HFF-Myc (cell line): ENCODE measurements around the gene RAB31.
"Not testable (repeated sequence)": the region's sequence is repeated elsewhere in the genome, so short reads cannot be mapped to it uniquely, and the experiment has no call there.

ENCODE experiments used
- DNase-seq: peaks from one replicate; pipeline ENCODE4 v3.0.0-alpha.2; 2011; ENCODE audit warnings: low read depth; ENCODE audit errors: extremely low read depth
- H3K4me3 ChIP-seq: replicated peaks from 2 replicates; pipeline ENCODE4 v1.5.1; 2011; ENCODE audit warnings: low read depth, mild to moderate bottlenecking, control low read depth, low read length
- TF ChIP-seq, protein P1 (sequence below): IDR thresholded peaks from 2 replicates; pipeline ENCODE4 v1.5.1; 2012; ENCODE audit warnings: mild to moderate bottlenecking, low read depth, low read length, control low read depth; ENCODE audit errors: missing control alignments

RAB31 gene

DNA sequence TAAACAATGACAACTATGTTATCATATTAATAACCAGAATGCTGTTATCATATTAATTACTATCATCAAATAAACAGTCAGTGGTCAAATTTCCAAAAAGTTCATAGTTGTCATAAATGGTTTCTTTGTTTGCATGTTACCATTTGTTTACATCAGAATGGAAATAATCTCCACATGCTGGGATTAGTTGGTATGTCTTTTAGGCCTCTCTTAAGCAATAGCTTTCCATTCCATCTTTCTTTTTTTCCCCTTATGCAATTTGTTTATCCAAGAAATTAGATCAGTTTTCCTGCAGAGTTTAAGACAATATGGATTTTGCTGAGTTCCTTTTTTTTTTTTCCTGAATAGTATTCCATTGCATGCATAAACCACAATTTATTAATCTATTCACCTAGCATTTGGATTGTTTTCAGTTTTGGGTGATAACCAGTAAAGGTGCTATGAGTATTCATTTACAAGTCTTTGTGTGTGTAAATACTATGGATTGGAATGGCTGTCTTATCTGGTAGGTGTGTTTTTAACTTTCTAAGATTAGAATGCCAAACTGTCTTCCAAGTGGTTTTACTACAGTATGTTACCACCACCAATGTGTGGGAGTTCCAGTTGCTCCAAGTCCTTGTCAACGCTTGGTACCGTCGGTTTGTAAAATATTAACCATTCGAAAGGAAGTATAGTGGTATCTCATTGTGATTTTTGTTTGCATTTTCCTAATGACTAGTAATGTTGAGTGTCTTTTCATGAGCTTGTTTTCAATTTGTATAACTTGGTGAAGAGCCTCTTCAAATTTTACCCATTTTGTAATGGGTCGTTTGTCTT lies 144.4 kb downstream of the RAB31 start:
- DNase-seq, result no peak
- no peak overlapping the region for H3K4me3 ChIP-seq
- TF ChIP-seq, protein P1, sequence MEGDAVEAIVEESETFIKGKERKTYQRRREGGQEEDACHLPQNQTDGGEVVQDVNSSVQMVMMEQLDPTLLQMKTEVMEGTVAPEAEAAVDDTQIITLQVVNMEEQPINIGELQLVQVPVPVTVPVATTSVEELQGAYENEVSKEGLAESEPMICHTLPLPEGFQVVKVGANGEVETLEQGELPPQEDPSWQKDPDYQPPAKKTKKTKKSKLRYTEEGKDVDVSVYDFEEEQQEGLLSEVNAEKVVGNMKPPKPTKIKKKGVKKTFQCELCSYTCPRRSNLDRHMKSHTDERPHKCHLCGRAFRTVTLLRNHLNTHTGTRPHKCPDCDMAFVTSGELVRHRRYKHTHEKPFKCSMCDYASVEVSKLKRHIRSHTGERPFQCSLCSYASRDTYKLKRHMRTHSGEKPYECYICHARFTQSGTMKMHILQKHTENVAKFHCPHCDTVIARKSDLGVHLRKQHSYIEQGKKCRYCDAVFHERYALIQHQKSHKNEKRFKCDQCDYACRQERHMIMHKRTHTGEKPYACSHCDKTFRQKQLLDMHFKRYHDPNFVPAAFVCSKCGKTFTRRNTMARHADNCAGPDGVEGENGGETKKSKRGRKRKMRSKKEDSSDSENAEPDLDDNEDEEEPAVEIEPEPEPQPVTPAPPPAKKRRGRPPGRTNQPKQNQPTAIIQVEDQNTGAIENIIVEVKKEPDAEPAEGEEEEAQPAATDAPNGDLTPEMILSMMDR, result no peak

DNA sequence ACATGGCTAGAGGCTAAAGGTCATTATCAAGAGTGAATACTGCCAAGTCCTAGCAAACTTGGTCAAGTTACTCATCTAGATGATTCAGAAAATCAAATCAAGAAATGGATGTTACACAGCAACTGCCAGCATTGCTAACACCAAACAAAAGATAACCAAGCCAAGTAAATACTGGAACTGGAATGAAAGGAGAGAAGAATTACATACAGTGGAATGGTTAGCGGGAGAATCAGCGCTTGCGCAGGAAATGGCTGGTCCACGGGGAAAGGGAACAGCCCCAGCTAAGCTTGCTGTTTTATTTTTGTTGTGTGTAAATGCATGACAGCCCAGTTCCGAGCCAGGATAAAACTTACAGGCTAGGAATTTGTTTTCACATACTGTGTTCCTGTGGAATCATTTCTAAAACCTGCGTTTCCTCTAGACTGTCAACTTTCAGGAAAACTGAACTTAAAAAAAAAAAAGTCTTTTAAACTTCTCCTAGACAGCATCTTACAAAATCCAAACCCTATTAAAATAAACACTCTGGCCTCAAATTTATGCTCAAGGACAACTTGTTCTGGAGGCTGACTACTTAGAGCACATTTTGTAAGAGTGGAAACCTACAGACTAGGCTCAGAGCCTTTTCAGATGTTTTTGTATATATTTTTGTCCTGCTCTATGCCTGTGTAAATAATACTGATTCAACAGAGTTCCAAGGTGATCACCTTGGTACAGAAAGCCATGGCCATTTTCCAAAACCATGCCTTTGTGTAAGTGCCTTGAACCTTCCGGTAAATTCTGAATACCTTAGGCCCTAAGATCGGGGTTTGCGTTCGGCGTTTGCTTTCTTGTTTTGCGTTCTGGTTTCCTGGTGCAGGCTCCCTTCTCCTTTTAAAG lies 146.9 kb downstream of the RAB31 start:
- DNase-seq, result no peak
- no peak overlapping the region for H3K4me3 ChIP-seq
- TF ChIP-seq, protein P1, result no peak

DNA sequence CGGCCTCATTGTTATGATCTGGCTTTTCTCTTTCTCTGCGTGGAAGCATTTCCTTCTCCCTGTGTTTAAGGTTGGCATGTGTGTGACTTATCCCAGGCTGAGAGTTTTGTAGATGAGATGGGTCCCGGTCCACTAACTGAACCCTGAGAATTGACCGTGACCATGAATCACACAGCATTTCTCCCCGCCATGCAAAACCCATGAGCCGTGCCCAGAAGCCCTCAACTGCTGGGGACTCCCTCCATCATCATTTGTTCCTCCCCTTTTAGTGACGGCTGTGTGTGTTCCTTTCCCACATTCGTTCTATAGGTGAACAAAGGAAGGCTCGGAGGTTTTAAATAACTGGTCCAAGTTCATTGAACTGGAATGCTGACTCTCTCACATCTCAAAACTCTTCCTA lies 147.6 kb downstream of the RAB31 start:
- no peak overlapping the region for H3K4me3 ChIP-seq
- DNase-seq, result no peak
- TF ChIP-seq, protein P1, result no peak

DNA sequence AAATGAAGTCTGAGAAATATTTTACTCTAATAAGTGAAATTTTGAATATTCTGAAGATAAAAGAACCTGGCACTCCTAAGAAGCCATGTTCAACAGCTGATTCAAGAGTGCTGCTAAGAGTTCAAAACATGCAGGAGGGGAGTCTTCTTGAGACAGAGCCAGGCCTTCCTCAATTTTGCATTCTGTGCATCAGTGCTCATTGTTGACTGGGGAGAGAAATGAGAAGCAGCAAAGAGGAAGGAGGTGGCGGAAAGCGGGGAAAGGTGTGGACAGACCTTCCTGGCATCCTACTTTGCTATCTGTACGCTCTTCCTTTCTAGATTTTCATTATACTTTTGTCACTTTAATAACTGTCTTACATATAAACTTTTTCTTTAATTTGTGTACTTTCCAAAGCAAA lies 148.0 kb downstream of the RAB31 start:
- DNase-seq, result no peak
- no peak overlapping the region for H3K4me3 ChIP-seq
- TF ChIP-seq, protein P1, result no peak

DNA sequence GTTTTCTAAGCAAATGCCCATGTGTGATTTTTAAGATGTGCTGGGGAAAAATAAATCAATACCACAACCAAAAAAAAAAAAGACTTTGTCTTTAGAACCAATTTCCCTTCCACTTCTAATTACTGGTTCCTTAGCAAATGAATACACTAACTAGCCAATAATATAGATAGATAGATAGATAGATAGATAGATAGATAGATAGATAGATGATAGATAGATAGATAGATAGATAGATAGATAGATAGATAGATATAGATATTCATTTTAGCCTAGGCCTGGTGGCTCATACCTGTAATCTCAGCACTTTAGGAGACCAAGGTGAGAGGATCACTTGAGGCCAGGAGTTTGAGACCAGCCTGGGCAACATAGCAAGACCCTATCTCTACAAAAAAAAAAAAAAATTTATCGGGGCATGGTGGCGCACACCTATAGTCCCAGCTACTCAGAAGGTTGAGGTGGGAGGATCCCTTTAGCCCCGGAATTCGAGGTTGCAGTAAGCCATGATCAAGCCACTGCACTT lies 149.4 kb downstream of the RAB31 start:
- not testable (repeated sequence) for DNase-seq, H3K4me3 ChIP-seq

DNA sequence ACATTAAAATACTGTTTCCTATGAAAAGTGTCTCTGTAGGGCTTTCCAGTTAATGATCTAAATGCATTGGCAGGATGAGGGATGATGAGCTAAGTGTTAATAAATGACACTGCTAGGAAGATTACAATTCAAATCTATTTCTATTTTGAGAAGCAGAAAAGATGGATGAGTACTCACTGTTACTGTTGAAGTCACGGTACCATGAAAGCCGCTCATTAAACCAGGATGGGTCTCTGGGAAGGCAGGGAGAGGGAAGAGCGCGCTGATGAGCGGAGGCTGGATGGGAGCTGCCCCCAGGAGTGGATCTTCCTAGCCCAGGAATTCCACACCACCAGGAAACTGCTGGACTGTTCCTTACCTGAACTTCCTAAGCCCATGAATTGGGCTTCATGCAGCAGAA lies 150.5 kb downstream of the RAB31 start:
- TF ChIP-seq, protein P1, result no peak
- H3K4me3 ChIP-seq, result no peak overlapping the region
- no peak for DNase-seq

DNA sequence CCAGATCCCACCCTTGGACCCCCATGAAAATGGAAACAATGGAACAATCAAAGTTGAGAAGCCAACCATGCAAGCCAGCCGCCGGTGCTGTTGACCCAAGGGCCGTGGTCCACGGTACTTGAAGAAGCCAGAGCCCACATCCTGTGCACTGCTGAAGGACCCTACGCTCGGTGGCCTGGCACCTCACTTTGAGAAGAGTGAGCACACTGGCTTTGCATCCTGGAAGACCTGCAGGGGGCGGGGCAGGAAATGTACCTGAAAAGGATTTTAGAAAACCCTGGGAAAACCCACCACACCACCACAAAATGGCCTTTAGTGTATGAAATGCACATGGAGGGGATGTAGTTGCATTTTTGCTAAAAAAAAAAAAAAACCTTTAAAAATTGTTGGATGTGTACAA lies 151.1 kb downstream of the RAB31 start:
- no peak for DNase-seq
- TF ChIP-seq, protein P1, result no peak
- no peak overlapping the region for H3K4me3 ChIP-seq
